SIG-M5 (cell line): ENCODE data around the gene SEMA3D.

Experiments used
- DNase-seq: peaks from one replicate; lab custom pipeline; 2025; lab: John Stamatoyannopoulos, UW

SEMA3D gene

DNA sequence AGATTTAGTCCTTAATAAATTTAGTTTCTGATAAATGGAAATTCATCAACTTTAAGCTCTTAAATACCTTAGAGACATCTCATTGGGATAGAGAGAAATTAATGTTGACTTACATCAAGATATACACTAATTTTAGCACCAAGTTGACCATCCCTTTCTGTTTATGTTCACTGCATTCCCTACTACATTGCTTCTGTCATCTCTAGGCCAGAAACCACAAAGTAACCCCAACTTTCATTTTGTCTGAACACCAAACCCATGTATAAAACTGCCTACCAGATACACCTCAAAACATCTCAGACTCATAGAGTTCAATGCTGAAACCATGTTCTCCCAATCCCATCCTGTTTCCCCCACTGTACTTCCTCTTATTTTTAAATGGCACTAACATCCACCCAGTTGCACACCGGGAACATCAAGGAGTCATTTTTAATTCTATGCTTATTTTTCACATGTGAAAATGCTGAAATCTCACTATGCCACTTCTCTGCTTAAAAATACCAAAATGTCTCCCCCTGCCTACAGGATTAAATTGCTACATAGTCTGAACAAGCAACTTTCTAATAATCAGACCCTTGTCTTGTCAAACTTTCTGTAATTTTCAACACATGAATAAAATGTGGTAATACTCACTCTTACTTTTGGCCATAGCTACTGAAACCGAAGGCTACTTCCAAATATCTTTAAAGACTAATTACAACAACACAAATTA lies 201.6 kb downstream of the SEMA3D start:
- no peak for DNase-seq

DNA sequence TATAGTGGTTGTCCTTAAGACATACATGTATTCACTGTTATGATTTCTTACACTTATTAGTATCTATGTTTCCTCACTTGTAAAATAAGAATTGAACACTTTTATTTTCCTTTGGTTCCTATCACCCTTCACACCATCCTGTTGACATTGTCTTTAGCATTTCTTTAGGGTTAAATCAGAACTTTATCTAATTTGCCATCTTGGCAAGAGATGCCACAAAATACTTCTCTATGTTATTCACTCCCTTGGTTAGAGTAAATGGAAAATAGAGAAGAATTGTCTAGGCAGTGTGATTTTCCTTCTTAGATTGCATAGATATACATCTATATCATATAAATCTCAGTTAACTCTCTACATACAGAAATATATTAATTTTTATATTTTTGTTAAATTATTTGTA lies 204.7 kb downstream of the SEMA3D start:
- DNase-seq, result no peak

GRCh38 chr7:84981055-84981976 lies 205.5 kb downstream of the SEMA3D start:
- no peak for DNase-seq

DNA sequence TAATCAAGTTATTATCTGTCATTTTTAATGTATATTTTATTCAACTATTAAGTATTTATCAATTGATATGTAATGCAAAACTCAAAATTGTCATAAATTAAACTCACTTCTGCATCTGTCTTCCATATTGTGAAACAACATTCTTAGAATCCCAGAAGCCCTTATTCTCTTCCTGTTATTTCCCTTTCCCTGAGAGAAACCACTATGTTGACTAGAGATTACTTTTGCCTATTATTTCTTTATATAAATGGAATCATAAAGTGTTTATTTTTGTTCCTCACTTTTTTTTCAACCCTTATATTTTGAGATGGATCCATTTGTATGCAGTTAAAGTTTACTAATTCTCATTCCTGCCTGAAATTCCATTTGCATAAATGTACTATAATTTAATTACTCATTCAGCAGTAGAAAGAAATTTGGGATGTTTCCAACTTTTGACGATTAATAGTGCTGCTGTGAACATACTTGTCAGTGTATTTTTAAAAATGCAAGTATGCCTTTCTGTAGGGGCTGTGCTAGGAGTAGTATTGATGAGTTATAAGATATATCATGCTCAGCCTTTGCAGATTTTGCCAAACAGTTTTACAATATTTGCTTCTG lies 211.2 kb downstream of the SEMA3D start:
- no peak for DNase-seq

- no peak for DNase-seq
Measured at GRCh38 chr7:84971360-84971759, 215.5 kb downstream of the SEMA3D start.

DNA sequence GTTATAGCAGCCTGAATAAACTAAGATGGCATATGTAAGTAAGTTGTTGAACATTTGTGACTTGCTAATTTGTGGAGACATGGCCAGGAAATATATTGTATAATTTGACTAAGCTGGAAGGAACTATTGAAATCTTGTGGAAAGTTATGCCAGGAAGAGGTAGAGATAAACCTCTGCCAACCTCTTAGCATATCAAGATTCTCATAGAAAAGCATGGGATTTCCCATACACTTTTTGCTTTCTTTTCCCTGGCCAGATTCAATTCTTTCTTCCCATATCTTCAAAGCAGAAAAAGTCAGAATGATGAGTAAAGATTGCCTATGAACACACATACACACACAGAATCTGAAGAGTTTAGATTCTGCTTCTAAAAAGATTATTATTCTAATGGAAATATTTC lies 216.2 kb downstream of the SEMA3D start:
- no peak for DNase-seq

- DNase-seq, result no peak
Measured at GRCh38 chr7:84953234-84953633, 233.6 kb downstream of the SEMA3D start.

- no peak for DNase-seq
Measured at GRCh38 chr7:84950836-84951235, 236.0 kb downstream of the SEMA3D start.

GRCh38 chr7:84949501-84949900 lies 237.4 kb downstream of the SEMA3D start:
- no peak for DNase-seq

DNA sequence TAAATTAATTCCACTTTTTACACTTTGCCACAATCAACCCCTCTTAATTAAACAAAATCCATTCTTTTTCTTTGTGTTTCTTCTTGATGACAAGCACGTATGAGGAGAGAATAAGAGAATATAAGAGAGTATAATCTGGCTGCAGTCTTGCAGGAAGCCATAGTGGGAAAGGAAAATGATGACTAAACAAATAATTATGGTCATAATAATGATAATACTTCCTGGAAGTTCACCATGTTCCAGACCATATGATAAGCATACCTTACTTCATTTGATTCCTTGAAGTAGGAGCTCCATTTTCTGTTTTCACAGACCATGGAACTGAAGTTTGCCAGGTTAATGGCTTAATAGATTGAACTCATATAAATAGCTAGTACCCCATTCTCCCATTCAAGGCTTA lies 237.8 kb downstream of the SEMA3D start:
- no peak for DNase-seq

- DNase-seq, result no peak
Measured at GRCh38 chr7:84948634-84949033, 238.2 kb downstream of the SEMA3D start.

GRCh38 chr7:84946549-84946948 lies 240.3 kb downstream of the SEMA3D start:
- no peak for DNase-seq
